Cerebellar nuclear complex (tissue), 1 donor: ENCODE results near the gene UNG.
"Not testable (repeated sequence)": the region's sequence is repeated elsewhere in the genome, so short reads cannot be mapped to it uniquely, and the experiment has no call there.

Experiments used
- DNase-seq, 2 experiments: peaks; one replicate each; lab custom pipeline; 2025; lab: John Stamatoyannopoulos, UW

The UNG gene

DNA sequence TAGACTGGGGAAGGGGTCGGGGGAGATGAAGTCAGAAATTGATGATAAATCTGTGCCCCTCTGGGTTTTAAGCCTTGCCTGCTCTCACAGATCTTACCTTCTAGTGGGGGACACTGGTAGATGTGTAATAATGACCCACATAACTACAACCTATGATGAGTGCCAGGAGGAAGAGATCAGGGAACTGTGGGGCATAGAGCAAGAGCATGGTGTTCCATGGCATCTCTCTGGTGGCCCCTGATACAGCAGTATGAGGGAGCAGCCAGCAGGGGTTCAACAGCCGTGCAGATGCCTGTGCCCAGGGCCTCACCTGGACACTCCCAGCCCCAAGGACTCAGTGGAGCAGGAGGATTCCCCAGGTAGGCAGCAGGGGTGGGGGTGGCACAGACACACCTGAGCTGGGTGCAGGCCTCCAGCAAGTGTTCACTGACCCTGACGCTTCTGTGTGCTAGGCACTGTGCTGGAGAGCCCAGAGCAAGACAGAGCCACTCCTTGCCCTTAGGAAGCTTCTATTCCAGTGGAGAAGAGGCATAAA lies 24.0 kb downstream of the UNG start:
- DNase-seq: no peak

DNA sequence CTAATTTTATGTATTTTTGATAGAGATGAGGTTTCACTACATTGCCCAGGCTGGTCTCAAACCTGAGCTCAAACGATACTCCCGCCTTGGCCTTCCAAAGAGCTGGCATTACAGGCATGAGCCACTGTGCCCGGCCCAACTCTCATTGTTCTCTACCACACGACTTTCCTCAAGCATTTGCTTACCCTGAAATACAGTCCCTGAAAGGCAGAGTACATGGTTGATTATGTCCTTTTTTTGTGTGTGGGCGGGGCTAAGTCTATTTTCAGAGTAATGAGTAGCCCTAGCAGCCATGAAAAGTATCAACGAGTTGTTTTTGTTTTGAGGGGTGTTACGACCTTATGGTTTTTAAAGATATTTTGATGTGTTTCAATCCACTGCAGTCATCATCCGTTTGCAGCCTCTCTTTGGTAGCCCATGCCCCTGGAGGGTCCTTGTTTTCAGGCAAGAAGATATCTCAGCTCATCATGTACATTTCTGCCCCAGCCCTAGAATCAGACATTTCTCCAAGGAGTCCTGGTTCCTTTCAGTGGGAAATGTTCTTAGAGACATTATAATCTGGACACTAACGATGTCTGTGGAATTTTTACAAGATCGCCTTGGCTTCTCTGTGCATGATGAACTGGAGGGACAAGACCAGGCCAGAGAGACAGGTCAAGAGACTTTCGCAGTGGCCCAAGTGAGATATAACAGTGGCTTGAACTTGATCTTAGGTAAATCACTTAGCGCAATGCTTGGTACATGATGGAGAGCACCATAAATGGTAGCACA lies 27.7 kb downstream of the UNG start:
- no peak for DNase-seq

DNA sequence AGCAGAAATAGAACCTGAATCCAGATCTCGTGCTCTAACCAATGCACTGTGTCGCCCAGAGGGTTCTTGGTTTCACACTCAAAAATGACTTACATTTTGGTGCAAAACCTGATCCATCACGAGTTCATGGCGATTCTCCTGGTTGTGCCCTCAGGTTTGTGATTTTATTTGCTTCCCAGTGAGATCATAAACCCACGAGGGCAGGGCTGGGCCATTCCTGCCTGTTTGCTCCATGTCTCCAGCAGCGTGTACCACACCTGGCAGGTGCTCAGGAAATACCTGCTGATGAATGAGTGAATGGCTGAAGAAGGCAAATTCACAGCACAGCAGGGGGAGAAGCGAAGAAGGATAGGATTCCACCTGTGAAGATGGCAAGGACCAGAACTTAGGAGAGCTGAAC lies 28.4 kb downstream of the UNG start:
- no peak for DNase-seq

DNA sequence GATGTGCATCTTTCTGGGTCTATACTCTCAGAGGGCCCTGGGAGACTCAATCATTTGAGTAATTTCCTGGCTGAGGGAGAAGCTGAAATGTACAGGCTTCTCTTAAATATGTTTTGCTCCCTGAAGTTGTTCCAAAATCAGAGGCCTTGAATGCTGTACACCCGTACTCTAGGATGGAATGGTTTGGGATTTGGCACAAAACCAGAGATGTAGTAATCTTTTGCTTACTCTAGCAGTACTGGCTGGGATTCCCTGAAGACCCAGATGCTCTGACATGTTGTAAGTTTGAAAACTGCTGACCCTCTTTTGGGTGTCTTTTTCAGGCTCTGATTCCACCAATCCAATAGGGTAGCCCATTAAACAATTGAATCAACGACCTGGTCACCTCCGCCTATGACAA lies 29.4 kb downstream of the UNG start:
- no peak for DNase-seq

DNA sequence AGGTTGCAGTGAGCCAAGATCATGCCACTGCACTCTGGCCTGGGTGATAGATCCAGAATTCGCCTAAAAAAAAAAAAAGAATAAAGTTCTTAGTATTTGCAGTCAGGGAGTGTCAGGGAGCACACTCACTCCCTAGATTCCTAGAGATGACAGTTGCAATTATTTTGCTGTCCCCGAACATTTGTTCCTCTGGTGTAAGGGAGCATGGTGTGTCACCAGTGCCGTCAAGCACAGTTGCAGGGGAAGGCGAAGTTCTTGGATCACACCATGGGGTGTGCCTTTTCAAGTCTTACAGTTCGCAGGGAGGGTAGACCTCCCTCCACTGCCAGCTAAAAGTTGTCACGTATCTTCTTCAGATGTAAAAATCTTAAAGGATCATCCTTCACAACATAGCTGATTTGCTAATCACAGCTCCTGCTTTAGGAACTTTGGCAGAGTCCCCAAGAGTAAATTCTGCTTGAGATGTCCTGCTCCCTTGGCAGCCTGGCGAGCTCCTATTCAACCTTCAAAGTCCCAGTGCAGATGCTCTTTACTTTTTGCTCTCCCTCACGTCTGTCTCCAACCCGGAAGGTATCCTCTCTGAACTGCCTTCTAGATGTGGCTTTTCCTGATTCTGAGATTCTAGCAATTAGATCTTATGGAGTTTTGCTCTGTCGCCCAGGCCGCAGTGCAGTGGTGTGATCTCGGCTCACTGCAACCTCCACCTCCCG lies 30.3 kb downstream of the UNG start:
- DNase-seq: no peak

DNA sequence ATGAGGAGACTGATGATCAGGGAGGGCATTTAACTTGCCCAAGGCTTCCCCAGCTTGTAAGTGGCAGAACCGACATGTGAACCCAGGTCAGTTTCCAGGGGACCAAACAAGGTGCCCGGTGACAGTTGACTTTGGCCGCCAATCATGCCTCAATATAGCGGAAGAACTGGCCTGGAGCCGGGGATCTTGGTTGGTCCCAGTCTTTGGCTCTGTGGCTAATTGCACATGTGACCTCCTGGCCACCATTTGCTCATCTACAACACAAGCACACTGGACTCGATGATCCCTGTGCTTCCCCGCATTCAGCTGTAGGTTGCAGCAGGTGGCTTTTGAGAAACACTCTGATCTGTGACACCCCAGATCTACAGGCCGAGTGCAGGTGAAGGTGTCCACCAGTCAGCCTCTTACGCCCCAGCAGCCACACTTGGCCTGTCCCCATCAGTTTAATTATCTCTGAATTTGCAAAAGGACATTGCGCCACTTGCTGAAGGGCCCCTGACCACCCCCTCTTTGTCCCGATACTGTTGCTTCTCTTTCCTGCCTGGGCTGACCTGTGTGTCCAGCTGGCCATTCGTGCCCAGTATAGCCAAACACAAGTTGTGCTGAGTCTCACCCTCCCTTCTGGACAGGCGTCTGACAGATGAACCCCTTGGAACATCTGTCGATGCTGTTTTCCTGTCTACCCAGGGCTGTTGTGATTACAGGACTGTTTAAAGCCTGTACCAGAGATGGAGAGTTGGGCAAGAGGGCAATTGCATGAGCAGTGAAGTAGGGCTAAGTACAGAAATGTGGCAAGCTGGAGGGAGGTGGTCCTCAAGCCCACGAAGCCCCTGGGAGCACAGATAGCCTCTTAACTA lies 33.1 kb downstream of the UNG start:
- no peak for DNase-seq

DNA sequence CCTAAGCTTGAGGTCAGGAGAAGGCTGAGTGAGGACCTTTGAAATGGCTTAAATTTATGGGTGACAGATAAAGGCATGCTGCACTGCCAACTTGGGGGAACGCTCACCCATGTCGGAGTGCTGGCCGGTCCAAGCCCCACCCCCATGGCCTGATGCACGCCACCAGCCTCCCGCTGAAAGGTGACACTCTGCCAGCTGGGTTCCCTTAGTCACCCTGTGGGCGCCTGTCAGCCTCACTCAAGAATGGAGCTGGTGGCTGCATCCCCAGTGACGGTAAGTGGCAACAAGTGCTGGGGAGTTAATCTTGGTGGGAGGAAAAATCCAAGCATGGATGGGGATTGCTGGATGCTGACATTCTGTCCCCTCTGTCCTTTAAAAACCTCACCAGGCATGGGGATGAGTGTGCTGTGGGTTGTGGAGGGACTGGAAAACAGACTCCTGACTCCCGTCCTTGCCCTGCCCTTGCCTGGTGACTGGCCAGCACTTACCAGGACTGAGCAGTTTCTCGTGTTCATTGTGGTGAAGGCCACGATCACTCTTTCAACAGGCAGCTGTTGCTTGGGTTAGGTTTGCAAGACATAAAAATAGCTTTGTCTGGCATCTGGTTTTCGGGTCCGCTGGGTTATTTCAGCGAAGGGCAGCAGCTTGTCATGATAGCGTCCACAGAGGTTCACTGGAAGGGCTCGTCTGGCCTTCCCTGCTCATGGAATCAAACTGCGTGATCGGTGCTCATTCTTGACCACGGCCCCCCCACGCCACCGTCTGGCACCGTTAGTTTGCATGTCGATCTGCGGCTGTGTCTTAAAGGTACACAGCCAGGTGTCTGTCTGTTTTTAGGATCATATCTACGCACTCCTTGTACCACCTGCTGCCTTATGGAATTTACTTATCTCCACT lies 34.0 kb downstream of the UNG start:
- no peak for DNase-seq

DNA sequence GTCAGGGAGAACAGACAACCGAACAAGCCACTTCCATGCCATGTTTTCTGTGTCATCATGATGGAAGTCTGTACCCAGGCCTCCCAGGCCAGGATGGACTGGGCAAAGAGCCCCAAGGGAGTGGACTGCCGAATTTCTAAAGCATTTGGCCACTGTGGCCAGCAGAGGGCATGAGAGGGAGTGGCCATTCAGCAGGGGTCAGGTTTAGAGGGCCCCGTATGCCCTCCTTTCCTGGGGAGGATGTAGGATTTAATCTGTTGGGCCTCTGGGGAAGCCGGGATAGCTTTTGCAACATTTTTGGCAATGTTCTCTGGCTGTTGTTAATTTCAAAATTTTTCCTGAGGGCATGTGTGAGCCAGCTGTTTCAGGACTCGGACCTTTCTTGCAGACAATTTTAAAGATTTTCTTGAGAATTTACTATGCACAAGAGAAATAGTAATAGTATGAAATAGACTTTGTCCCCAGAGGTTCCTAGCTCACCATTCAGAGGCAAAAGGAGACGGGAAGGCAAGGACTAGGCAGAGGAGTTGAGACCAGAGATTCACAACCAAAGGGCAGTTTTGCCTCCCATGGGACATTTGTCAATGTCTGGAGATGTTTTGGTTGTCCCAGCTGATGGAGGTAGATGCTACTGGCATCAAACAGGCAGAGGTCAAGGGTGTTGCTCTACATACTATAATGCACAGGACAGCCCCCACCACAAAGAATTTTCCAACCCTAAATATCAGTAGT lies 37.0 kb downstream of the UNG start:
- DNase-seq: no peak

DNA sequence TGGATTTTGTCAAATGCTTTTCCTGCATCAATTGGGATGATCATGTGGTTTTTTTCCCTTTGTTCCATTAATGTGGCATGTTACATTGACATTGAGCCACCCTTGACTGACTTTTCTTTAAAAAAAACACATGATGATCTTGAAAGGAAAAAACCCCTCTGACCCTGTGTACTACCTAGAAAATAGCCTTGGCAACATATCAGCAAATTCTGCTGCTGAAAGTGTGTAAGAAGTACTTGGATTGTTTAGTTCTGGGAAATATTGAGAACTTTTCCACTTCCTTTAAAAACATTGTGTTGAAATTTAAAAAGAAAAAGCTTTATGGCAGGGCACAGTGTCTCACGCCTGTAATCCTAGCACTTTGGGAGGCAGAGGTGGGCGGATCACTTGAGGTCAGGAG lies 39.7 kb downstream of the UNG start:
- DNase-seq: no peak

DNA sequence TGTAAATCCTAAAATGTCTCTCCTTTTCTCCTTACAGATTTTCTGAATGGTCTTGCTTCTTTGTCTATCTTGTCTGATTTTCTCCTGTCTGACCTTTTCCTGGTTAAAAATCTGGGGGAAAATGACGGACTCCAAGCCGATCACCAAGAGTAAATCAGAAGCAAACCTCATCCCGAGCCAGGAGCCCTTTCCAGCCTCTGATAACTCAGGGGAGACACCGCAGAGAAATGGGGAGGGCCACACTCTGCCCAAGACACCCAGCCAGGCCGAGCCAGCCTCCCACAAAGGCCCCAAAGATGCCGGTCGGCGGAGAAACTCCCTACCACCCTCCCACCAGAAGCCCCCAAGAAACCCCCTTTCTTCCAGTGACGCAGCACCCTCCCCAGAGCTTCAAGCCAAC lies 42.0 kb downstream of the UNG start:
- DNase-seq: no peak

DNA sequence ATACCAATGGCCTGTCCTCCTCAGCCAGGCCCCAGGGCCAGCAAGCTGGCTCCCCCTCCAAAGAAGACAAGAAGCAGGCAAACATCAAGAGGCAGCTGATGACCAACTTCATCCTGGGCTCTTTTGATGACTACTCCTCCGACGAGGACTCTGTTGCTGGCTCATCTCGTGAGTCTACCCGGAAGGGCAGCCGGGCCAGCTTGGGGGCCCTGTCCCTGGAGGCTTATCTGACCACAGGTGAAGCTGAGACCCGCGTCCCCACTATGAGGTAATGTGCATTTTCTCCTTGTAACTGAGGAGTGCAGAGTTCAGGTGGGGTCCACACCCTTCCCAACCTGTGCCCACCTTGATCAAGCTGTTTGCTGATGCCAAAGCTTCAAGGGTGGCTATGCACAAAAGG lies 42.4 kb downstream of the UNG start:
- no peak for DNase-seq

DNA sequence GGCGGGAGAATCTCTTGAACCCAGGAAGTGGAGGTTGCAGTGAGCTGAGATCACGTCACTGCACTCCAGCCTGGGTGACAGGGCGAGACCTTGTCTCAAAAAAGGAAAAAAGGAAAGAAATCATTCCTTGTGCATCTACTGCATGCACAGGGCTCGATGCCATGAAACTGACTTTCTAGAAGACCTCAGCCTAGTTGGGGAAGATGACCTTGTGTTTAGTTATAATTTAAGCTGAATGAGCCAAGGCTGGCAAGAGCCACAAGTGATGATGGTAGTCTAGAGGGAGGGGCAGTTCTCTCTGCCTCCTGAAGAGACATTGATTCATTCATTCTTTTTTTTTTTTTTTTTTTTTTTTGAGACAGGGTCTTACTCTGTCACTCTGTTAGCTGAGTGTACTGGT lies 43.2 kb downstream of the UNG start:
- DNase-seq: no peak

DNA sequence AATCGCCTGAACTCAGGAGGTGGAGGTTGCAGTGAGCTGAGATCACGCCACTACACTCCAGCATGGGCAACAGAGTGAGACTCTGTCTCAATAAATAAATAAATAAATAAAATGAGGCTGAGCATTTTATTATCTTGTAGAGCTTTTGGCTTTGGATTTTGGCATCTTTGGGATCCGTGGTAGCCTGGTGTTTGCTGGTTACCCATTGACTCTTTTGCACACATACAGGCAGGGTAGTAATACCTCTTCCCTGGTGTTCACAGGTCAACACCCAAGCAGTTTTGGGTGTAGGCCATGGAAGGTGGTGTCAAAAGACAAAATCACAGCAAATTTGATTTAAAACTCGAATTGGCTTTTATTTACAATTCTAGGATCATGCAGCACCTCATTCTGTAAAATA lies 46.8 kb downstream of the UNG start:
- no peak for DNase-seq

DNA sequence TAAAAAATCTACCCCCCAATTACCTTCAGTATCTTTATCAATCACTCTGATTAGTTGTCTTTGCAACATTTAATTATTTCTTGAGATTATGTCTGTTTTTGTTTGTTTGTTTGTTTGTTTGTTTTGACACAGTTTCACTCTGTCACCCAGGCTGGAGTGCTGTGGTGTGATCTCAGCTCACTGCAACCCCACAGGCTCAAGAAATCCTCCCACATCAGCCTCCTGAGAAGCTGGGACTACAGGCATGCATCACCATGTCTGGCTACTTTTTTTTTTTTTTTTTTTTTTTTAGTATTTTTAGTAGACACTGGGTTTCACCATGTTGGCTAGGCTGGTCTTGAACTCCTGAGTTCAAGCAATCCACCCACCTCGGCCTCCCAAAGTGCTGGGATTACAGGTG lies 49.7 kb downstream of the UNG start:
- DNase-seq: not testable (repeated sequence)

DNA sequence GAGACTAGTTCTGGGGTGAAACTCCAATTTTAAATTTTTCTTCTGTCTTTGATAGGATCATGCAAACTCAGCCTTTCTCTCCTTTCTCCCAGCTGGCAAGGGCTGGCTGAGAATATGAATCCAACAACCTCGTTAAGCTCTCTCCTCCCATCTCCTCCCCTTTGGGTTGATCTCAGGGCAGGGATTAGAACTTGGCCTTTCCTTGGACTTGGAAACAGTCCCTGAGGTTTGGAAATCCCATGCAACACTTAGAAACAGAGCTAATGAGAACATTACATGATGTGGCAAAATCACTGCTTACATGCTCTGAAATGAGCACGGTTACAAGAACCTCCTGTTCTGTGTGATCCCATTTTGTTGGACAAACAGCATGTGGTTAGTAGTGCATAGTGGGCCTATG lies 50.6 kb downstream of the UNG start:
- no peak for DNase-seq

DNA sequence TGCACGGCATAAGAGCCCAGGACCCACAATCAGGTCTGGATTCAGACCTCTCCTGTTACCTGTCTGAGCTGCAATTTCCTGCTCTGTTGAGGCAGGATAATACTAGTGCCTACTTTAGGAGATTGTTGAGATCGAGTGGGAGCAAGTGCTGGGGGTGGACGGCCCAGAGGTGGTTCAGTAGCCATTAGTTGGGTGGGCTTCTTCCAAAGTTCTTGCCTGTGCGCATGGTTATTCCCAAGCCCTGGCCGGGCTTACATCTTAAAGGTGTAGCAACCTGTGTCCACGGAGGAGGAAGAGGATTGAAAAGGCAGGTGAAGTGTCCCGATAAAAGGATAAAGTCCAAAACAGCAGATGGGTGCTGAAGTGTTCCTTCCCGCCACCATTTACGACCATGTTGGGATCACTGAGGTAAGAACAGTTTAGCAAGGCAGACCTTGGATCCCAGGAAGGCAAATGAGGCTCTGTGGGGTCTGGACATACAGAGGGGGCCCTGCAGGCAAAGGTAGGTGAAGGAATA lies 52.8 kb downstream of the UNG start:
- no peak for DNase-seq

DNA sequence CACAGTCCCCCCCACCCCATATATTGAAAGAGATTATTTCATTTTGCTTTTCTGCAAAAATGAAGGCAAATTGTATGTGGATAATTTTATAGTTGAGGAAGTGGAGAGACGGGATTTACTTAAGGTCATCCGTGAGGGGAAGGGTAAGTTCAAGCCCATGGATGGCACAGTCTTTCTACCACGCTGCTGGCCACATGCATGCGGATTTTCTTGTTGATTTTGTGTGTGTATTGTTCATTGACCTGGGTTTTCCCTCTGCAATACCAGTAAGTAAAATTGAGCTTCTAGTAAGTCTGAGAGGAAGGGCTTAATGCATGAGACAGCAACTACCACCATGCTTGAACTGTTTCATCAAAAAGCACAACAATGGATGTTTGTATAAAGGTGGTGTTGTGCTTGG lies 54.1 kb downstream of the UNG start:
- DNase-seq: no peak

DNA sequence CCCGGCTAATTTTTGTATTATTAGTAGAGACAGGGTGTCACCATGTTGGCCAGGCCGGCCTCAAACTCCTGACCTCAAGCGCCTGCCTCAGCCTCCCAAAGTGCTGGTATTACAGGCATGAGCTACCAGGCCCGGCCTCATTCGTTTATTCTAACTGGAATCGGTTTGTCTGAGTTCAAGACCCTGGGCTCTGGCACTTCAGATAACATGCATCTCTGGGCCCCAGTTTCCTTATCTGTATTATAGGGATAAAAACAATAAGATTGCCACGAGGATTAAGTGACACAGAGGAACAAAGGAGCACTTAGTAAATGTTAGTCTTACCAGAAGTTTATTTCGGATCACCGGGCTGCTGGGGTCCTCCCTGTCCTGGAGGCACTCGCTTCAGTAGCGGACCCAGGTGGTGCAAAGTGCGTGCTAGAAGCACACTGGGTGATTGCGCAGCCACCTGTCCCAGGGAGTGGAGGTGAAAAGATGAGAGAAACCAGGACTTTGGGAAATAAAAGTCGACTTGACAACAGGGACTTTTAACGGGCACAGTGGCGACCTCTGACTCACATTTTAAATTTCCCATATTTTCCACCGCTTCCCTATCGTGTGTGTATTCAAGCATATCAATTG lies 56.5 kb downstream of the UNG start:
- DNase-seq: no peak

DNA sequence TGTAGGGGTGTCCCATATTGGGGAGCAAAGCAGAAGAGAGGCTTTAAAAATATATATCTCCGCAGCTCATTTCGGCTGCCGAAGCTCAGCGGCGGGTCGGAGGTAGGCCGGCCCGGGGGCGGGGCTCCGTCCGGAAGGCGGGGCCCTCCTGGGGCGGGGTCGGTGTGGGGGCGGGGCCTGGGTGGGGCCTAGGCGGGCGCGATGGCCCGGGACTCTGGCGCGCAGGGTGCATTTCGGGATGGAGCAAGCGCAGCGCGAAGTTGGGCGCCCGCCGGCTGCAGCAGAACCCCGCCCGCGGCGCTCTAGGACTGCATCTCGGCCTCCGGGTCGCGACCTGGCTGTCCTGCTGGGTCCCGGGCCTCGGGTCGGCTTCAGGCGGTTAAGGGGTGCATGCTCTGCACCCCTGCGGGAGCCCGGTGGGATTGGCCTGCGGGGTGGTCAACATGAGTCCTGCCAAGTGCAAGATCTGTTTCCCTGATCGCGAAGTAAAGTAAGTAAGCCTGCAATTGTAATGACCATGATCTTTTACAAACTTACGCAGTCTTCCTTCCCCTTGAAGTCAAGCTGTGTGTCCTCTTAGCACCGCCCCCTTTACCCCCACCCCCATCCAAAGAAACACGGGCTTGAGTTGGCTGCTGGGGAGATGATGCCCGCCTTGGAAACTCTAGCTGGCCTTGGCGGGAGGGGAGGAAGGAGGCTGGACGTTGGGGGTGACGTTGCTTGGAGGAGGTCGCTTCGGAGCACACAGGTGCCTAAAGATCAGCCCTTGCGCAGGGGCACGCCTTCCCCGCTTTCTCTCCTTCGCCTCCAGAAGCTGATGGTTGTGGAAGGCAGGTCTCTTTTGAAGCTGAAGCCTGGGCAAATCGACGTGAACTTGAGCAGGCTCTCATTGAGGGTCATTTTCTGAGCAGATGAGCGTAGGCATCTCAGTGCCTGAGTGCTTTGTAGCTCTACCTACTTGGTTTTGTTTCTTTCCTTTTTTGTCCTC lies 57.3 kb downstream of the UNG start:
- peak in 1 of 2 experiments; percentile 40 for DNase-seq
